ENCODE data around the gene RAB11FIP3. TPM values are rescaled to one million over a fixed set of nuclear protein-coding genes. Genes with fewer than 3 reads are reported as not detected.

The RAB11FIP3 gene
- total RNA-seq, 1 experiment from 2014 or later, result 37.1 TPM

DNA sequence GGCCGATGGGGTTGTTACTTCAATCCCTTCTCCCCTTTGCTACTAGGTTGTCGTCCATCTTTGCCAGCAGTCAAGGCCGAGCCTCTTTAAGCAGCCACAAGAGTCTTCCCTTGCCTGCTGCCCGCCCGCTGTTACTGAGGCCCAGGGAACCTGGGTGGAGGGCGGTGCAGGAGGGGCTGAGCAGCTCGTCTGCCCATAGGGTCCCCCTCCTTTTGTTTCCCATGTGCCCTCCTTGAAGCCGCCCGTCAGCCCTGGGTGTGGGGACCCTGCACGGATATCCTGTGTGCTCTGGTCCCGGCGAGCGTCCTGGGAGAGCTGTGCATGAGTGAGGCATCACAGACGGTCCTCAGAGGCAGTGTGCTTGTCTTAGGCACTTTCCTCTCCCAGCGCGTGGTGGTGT lies 64.2 kb downstream of the RAB11FIP3 start:
- H3K9ac ChIP-seq (ENCODE audit: extremely low read depth, insufficient read length, low read length), result no peak overlapping the region
- no CpG with 5 or more reads among the region's 16 CpGs for WGBS (ENCODE audit: extremely low coverage, insufficient read length, low lambda C conversion rate)
- peak overlapping the region in 1 of 2 experiments; percentile 3; a peak in 1 of 5 replicates for H3K4me3 Mint-ChIP-seq
- H2BK120ac ChIP-seq (ENCODE audit: low read depth, low read length, poor library complexity, severe bottlenecking), result no peak overlapping the region
- no peak overlapping the region for H2BK5ac ChIP-seq (ENCODE audit: insufficient read length, low read length)
- H2BK15ac ChIP-seq (ENCODE audit: low read depth, low read length), result no peak overlapping the region
- no peak overlapping the region for H4K8ac ChIP-seq (replicated peaks; ENCODE audit: insufficient read length, low read depth, low read length)
- no peak overlapping the region for H3T11ph ChIP-seq (ENCODE audit: low read length)
- H3K27me3 Mint-ChIP-seq (ENCODE audit: low read depth), result no peaks in the 10 kb centered on the region
- no peak overlapping the region for H2BK12ac ChIP-seq (ENCODE audit: insufficient read length, low read depth, low read length)
- H2BK20ac ChIP-seq (ENCODE audit: low read depth, low read length, poor library complexity, severe bottlenecking), result no peak overlapping the region
- H4K91ac ChIP-seq (ENCODE audit: insufficient read length, low read depth, low read length), result no peak overlapping the region
- peaks cover 9 to 17% of the 10 kb centered on the region in 2 experiments for H3K4me1 Mint-ChIP-seq
- no peak overlapping the region for H3K4ac ChIP-seq (ENCODE audit: low read depth, low read length)
- H4K5ac ChIP-seq (ENCODE audit: insufficient read length, low read depth, low read length), result no peak overlapping the region
- TF ChIP-seq, protein P1, sequence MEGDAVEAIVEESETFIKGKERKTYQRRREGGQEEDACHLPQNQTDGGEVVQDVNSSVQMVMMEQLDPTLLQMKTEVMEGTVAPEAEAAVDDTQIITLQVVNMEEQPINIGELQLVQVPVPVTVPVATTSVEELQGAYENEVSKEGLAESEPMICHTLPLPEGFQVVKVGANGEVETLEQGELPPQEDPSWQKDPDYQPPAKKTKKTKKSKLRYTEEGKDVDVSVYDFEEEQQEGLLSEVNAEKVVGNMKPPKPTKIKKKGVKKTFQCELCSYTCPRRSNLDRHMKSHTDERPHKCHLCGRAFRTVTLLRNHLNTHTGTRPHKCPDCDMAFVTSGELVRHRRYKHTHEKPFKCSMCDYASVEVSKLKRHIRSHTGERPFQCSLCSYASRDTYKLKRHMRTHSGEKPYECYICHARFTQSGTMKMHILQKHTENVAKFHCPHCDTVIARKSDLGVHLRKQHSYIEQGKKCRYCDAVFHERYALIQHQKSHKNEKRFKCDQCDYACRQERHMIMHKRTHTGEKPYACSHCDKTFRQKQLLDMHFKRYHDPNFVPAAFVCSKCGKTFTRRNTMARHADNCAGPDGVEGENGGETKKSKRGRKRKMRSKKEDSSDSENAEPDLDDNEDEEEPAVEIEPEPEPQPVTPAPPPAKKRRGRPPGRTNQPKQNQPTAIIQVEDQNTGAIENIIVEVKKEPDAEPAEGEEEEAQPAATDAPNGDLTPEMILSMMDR (conservative IDR thresholded peaks at IDR 0.05), result no peak
- H3K14ac ChIP-seq (ENCODE audit: insufficient read depth, low read length), result no peak overlapping the region
- H3K36me3 Mint-ChIP-seq (ENCODE audit: insufficient read depth in 1 of 3, low read depth in 3 of 3), result peaks cover 4 to 38% (median 25%) of the 10 kb centered on the region in 3 experiments; a peak in 6 of 7 replicates
- H2AK5ac ChIP-seq (ENCODE audit: insufficient read length, low read length), result no peak overlapping the region
- no peaks in the 10 kb centered on the region for H3K9me3 Mint-ChIP-seq
- DNase-seq, result no peak
- no peaks in the 10 kb centered on the region for H3K9me3 ChIP-seq (ENCODE audit: control insufficient read depth, low read depth, low read length)
- H3K23me2 ChIP-seq (ENCODE audit: insufficient read length, low read depth, low read length, poor library complexity, severe bottlenecking), result no peaks in the 10 kb centered on the region
- H4K20me1 ChIP-seq (ENCODE audit: control insufficient read depth, insufficient read depth, insufficient read length), result no peaks in the 10 kb centered on the region
- H3K23ac ChIP-seq (ENCODE audit: insufficient read length, low read depth, low read length), result no peak overlapping the region
- no peaks in the 10 kb centered on the region for H3K27me3 ChIP-seq (ENCODE audit: insufficient read depth, low read length)
- no peak overlapping the region for H3K18ac ChIP-seq (ENCODE audit: insufficient read length, low read depth, low read length)
- no peaks in the 10 kb centered on the region for H3K79me1 ChIP-seq (ENCODE audit: insufficient read depth, low read depth, low read length, poor library complexity, severe bottlenecking)
- H3K4me1 ChIP-seq (ENCODE audit: insufficient read depth, low read length), result no peaks in the 10 kb centered on the region
- no peak overlapping the region for H3K4me2 ChIP-seq (ENCODE audit: insufficient read depth, insufficient read length, low read length)
- no peak overlapping the region for H3K27ac ChIP-seq (ENCODE audit: insufficient read length, low read depth, low read length)
- no peaks in the 10 kb centered on the region for H3K79me2 ChIP-seq (ENCODE audit: insufficient read depth, low read length)
- peak overlapping the region; percentile 70 to 91 (median 84); a peak in 4 of 7 replicates for H3K27ac Mint-ChIP-seq
- H2AFZ ChIP-seq (ENCODE audit: low read length), result no peak overlapping the region
- no peak overlapping the region for H3K56ac ChIP-seq (ENCODE audit: insufficient read length, low read depth, low read length)
